ENCODE data around the gene ANKS1B. TPM values are rescaled to one million over a fixed set of nuclear protein-coding genes. Genes with fewer than 3 reads are reported as not detected.

ANKS1B gene
- total RNA-seq, 1 experiment from 2014 or later: 4.1 TPM

DNA sequence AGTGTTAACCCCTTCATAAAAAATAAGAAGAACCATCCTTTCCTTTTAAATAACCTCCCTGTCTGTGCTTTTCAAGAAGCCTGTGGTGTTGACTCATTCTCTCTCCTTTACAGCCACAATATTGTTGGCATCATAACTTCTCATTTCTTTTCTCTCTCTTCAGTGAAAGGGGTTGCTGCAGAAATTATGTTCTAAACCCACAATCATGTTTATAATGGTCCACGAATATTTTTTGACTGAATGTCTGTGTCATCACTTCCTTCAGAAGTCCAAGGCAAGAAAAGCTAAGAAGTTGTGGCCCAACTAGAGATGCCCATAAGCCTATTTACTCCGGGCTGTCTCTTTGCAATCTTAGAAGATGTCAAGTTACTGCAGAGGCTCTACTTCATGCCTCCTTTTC is 851.3 kb downstream of the ANKS1B start:
- peak; percentile 3 for DNase-seq (ENCODE audit: low read depth)

DNA sequence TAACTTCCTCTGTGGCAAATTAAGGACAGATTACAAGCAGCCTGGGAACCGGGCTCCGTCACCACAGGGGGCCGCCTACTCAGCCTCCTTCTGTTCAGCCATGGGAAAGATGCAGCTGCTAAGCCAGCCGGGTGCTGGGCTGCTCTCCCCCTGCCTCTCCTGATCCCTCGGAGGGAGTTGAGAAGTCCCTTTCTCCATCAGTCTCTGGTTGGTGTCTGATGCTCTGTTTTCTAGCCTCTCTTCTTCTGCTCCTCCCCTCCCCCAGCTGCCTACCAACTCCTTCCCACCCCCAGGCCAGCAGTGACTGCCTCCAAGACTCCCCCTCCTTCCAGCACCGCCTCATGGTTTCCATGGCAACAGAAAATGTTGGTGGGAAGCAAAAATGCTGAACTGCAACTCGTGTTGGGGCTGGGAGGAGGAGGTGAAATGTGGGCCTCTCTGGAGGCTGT is 853.0 kb downstream of the ANKS1B start:
- DNase-seq (ENCODE audit: low read depth): peak; percentile 14

DNA sequence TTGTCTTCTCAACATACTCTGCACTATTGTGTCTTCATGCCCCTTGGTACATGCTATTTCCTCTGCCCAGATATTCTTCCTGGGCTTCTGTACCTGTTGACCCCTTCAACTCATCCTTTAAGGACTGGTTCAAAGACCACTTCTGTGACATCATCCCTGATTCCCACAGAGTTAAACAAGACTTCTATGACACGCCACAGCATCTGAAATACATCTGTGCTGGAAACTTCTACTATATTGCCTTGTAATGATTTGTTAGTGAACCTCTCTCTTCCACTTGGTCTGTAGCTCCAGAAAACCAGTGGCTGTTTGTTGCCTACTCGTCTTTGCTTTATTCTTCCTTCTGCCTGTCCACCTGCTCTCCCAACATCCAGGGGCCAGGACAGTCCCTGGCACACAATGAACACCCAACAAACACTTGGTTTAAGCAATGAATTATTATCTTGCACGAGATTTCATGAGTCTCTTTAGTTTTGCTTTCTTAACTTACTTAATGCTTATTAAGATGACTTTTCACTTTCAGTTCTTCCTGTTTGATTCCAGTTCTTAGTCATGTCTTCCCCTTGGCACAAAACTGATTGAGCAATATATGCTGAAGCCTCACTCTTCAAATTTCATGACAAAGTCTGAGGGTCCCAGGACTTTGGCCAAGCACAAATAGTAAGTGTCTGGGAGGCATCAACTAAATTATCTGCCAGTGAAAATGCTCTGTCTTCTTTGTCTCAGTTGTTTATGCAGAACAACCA is 853.8 kb downstream of the ANKS1B start:
- DNase-seq (ENCODE audit: low read depth): peak; percentile 22

DNA sequence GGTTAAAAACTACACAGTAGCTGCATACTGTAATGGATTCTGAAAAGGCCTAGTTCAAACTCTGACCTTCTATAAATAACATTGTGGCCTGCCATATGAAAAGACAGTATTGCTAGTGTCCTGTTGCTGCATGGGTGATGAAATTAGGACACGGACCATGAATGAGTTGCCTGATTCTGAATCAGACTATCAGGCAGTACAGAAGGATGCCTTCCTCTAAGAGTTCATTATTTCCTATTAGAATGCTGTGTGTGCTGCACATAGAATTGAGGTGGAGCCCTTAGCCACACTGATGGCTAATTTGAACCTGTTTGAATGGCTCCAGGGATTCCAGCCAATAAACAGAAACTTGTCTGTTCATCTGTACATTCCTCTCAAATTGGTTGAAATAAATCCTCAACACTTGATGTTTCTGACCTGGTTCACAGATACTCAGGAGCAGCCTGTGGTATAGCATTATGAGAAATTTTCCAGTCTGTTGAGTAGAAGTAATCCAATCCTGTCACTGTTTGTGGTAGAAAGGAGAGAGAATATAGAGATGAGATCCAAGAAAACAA is 856.4 kb downstream of the ANKS1B start:
- DNase-seq (ENCODE audit: low read depth): no peak

DNA sequence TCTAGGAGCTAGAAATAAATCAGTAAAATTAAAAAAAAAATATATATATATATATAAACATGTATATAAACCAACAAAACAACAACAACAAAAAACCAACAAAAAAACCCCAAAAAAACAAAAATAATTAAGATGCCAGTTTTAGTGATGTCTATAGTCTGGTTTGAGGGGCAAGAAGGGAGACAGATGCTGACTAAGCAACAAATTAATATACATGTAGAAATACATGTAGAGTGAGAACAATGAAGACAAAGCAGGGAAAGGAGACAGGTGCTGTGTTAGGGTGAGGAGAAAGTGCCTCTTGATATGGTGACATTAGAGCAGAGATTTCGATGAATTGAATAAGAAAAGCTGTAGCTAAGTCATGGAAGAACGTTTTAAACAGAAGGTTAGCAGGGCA is 861.8 kb downstream of the ANKS1B start:
- no peak for DNase-seq (ENCODE audit: low read depth)

DNA sequence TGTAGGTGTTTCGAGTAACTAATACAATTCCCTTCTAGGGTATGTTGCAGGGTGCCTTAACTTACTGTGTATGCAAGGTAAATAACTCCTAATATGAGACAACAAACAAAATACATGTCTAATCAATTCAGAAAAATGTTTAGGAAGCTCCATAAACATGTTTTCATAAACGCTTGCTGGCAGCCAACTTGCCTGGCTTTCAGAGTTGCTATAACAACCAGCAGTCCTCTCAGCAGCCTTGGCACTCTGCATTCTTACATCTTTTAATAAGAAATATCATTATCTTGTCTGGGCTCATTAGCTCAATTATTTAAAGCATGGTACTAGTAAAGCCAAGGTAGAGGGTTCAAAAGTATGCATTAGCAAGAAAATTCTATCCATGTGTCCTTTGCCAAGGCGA is 862.2 kb downstream of the ANKS1B start:
- no peak for DNase-seq (ENCODE audit: low read depth)

DNA sequence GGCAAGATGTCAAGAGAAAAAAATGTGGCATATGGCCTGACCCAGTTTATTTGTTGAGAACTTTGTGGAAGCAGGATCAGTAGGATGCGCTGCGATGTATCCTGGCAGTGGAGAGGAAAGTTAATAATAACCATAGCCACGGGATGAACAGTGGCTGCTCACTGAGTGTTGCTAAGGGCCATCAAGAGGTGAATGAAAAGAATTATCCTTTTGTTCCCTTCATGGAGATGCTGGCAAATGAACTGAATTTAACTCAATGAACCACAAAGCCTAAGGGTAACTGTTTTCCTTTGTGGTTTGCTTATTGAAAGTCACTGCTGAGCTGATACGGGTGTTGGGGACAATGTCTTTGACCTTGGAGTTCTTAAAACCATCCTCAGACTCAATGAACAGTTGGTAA is 863.2 kb downstream of the ANKS1B start:
- peak; percentile 25 for DNase-seq (ENCODE audit: low read depth)

DNA sequence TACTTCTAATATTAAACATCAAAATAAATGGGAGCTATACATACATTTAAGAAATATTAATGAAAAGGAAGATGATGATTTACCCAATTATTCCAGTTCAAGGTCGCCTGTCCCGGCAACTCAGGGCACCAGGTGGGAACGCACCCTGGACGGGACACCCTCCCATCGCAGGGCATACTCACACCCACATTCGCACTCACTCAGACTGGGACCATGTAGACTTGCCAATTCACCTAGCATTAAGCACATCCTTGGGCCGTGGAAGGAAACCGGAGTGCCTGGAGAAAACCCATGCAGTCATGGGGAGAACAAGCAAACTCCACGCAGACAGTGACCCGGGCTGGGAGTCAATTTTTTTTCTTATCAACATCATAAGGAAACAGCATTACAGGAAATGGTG is 864.8 kb downstream of the ANKS1B start:
- no peak for DNase-seq (ENCODE audit: low read depth)

DNA sequence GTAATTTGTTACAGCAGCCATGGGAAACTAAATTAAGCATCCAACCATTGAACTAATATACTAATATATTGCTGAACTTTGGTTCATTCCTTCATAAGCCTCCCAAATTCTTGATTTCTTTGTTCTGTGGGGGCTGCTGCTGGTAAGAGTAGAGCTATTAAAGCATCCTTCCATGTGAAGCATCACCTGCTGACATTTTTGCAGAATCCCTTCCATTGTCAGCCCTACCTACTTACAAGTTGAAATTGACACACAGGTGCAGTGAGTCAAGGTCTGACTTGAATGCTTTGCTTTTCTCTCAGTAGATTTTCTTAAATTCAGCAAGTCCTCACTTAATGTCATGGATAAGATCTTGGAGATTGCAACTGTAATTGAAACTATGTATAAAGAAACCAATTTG is 865.3 kb downstream of the ANKS1B start:
- DNase-seq (ENCODE audit: low read depth): no peak

DNA sequence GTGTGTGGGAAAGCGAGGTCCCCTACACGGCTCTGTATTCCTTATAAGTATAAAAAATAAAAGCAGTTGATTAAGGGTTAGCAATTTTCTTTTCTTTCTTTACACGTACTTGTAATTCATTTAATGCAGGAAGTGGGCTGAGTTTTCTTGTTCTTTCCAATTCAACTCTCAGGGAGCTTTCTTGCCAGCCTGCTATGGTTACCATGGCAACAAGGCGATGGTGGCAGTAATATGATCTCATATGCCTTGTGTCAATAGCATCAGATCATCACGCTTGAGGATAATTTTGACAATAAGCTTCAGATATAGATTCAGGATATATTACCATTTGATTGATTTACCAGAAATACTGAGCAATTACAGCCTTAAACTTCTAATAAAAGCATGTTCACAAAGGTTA is 873.1 kb downstream of the ANKS1B start:
- DNase-seq (ENCODE audit: low read depth): peak; percentile 3

DNA sequence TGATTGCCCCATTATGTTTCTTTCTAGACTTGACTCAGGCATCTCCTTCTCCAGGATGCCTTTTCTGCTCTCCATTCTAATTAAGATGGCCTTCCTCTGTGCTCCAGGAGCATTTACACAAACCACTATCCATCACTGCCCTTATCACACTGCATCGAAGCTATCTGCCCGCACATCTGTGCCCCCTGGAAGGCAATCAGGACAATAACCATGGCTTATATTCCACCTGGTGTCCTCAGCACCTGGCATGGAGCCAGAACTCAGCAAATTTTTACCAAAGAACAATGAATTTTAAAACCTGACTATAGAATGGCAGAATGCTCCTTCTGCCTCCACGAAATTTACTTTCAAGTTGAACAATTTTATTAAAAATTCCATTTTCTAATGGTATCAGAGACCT is 873.9 kb downstream of the ANKS1B start:
- no peak for DNase-seq (ENCODE audit: low read depth)

DNA sequence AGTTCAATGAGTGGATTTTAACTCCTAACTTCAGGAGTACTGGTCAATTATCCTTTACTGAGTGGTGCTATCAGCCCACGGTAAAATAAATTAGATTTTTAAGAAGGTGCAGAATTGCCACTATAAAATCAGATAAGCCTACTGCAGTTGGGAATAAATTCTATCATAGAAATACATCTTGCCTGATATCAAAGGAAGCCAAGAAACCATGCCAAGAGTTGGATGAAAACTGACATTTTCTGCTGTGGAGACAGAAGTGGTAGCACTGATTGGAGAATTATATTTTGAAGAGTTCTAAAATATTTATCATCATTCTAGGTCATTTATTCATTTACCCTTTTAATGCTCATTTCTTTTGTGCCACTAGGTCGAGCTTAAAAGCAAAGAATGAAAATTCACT is 874.5 kb downstream of the ANKS1B start:
- DNase-seq (ENCODE audit: low read depth): no peak

DNA sequence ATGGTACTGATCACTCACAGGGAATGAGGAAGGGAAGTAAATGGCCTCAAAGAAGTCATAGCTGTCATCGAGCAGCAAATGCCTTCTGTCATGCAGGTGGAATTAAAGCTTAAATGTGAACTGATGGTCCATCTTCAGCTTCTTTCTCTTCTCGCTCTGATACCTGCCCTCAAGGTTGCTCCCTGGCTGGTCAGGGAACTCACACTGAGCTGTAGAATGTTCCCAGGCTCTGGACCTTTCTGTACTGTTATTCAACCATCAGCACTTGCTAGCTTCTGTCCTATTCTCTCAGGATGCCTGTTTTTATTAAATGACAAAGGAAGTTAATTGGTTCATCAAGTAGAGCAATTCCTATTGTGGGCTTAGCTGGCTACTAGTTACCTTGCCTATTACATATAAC is 875.8 kb downstream of the ANKS1B start:
- no peak for DNase-seq (ENCODE audit: low read depth)

DNA sequence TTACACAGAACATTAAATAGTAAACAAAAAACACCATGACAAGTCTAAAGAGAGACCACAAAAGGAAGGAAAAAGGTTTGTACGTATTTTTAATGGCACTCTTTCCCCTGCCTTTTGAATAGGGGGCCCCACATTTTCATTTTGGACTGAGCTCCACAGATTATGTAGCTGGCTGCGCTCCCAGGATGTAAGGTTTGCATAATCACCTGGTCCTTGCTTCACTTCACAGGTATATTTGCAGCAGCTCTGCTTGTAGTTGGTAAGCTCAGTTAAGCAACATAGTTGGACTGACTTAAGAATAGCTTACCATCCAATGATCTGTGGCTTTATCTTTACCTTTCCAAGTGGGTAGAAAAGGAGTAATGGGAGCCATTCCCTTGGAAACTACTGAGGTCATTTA is 885.0 kb downstream of the ANKS1B start:
- DNase-seq (ENCODE audit: low read depth): no peak

DNA sequence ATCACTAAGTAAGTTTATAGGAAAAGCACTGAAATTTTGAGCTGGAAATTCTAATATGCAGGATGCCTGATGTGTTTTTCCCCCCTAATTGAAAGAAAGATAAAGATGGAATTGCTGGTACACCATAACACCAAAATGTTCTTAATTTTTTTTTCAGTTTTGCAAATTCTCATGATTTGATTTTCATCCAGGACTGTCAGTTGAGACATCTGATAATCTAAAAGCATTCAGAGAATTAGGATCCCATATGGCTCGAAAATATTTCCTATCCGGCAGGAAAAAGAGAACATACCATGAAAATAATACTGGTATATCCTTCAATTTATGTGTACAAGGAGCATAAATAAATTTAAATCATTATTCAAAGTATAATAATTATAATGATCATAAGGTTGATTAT is 887.6 kb downstream of the ANKS1B start:
- no peak for DNase-seq (ENCODE audit: low read depth)

DNA sequence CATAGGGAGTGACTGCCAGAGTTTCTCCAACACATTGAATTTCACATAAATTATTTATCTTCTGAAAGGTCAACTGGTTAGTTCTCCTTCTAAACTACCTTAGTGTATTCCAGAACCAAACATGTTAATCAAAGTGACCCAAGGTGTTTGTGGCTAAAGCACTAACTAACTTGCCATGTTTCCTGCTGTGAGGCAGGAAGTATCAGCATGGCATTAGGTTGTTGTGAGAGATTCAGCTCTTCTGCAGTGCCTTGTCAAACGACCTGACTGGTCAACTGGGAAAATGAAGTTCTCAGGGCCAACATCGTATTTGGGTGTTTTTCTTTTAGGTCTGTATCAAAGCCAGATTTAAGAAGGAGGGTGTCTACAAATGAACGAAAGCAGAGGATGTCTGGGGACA is 891.6 kb downstream of the ANKS1B start:
- DNase-seq (ENCODE audit: low read depth): no peak

DNA sequence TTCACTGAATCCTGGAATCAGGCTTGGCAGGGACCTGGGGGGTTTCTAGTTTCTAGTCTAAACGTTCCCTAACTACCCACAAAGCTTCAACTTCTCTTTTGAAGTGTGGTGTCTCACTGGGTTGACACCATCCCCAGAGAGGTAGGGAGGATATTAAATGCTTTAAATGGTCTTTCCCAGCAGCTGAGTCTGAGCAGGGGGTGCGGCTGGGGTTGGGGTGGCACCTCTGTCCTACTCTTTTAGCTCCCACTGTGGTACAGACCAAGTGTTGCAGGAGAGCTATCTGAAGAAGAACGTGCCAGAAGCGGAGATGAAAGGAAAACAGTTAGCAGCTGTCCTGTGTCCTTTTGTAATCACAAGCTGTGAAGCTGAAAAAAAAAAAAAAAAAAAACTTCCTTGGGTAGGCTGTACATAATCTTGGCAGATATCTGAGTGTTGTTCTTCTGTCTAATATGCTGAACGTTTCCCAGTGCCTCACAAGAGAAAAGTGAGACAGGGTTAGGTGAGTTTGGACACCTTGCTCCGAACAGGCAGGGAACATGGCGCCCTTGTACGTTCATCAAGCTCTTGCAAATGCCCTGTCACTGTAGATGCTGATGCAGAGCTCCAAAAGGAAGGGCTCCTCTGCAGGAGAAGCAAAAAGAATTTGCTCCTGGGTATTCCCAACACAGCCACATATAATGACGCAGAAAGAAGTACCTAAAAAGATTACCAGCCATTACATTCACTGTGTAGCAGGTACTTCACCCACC is 892.5 kb downstream of the ANKS1B start:
- no peak for DNase-seq (ENCODE audit: low read depth)

DNA sequence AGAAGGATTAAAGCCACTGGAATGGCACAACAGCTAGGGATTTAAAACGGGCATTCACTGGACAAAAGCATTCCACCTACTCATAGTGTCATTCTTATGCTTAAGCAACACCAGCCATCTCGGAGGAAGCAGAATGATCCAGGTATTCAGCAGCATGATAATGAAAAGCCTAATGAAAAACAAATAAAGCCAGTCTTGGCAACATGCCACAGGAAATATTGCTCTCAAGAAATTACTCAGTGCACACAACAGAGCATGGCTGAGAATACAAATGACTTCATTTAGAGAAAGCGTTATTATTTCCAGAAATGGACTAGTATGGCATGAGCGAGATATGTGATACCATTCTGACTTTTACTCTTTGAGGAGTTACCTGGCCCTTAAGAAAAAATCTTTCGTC is 897.5 kb downstream of the ANKS1B start:
- no peak for DNase-seq (ENCODE audit: low read depth)

DNA sequence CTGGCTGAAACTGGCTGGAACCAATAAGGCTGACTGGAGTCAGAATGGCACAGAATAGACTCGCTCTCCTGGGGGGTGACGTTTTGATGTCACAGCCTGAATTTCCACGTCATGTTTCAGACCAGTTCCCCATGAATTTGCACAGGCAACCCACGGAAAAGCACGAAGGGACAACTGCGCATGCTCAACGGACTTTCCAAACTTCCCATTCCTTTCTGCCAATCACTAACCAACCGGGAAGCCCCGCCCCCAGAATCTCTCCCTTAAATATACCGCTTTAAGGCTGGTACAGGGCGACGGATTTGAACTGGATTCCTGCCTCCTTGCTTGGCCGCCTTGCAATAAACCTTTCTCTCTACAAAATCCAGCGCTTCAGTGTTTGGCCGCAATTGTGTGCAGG is 904.9 kb downstream of the ANKS1B start:
- DNase-seq (ENCODE audit: low read depth): no peak

DNA sequence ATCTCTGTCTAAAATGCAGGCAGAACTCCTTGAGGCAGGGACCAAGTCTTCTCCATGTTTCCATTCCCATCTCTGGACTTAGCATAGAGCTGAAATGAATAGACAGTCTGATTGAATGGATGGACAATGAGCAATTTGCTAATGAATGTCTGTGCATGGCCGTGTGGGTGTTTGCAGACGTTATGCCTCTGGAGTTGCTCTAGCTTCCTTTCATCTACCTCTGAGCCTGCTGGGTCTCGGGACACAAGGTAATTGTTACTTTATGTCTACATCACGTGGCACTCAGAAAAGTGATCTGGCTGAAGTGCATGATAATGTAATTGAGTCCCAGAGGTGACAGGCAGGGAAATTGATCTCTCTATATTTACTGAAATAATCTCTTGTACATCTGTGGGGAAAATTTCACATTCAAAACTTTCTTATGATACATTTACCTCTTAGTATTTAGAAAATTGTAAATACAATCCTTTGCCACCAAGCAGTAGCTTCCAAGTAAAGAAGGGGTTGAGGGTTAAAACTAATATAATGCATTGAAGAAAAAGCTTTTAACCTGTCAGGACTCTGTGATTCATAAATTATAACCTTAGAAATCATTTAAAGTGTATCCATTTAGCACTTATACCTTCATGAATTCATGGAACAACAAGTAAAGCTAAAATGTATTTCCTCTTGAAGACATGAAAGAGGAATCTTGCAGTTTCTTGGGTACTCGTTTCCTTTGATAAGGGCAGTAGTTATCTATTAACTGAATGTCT is 915.6 kb downstream of the ANKS1B start:
- no peak for DNase-seq (ENCODE audit: low read depth)

DNA sequence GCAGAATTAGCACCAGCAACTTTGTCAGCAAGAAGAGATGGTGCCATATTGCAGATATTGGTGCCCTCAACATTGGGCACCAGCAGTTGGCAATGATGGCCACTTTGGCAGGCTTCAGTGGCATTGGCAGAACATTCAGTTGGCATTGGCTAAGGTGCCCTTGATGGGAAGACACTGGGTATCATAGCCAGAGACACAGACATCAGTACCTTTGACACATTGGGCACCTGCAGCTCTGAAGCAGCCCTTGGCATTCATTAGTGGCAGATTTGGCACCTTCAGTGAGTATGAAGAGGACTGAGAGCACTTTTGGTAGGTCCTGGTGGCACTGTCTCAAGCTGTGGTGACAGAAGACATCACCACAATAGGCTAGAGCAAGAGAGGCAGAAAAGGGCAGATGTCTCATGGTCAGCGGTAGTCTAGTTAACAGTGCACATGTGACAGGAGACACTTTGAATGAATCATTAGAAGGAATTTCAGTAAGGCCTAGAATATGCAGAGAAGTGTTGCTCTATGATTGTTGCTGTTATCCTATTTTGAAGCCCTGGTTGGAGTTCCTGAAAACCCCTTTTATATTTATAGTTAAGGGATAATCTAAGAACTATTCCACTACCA is 917.5 kb downstream of the ANKS1B start:
- DNase-seq (ENCODE audit: low read depth): no peak

DNA sequence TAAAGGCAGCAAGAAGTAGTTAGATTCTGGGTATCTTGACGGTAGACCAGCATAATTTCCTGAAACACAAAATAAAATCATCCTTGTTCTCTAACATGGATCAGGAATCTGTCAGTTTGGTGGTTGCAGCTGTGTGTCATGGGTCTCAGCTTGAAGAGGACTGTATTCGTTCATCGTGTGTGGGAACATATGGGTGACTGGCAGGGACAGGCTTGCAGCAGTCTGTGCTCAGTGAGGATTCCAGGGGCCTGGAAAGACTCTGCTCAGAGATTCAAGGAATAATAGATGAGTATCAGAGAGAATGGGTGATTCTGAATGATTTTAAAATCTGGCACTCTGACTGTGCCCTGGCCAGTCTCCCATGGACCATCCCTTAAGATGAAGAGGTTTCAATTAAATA is 918.0 kb downstream of the ANKS1B start:
- no peak for DNase-seq (ENCODE audit: low read depth)

Measured in M059J (cell line).